MG63 (cell line): Measurements from ENCODE around the gene PUM2. TPM values are rescaled to one million over a fixed set of nuclear protein-coding genes. Genes with fewer than 3 reads are reported as not detected.

Experiments
- DNase-seq: peaks from one replicate; pipeline ENCODE4 v3.0.0-alpha.2; 2020
- H3K27me3 ChIP-seq: fragments of 250-450 bp; sonication (Bioruptor Pico); 2 replicates; pipeline ENCODE4 v1.5.1; 2020; ENCODE audit warnings: mild to moderate bottlenecking, moderate library complexity
- H3K36me3 ChIP-seq: fragments of 250-450 bp; sonication (Bioruptor Pico); 2 replicates; pipeline ENCODE4 v1.5.1; 2020; ENCODE audit warnings: mild to moderate bottlenecking, moderate library complexity
- H3K4me3 ChIP-seq: fragments of 250-450 bp; sonication (Bioruptor Pico); 2 replicates; pipeline ENCODE4 v1.5.1; 2020; ENCODE audit warnings: mild to moderate bottlenecking, moderate library complexity
- H3K9me3 ChIP-seq: fragments of 250-450 bp; sonication (Bioruptor Pico); 2 replicates; pipeline ENCODE4 v1.5.1; 2020; ENCODE audit warnings: mild to moderate bottlenecking, moderate library complexity
- total RNA-seq: library from RNA; depleted of rRNA; stranded (reverse); fragments of >200 nt; shearing (Covaris generic); gene quantifications from 2 replicates; pipeline ENCODE4 v1.2.3, GENCODE V29; 2014; ENCODE audit warnings: low replicate concordance

PUM2 gene
- total RNA-seq, 1 experiment from 2014 or later = 27.2 TPM

DNA sequence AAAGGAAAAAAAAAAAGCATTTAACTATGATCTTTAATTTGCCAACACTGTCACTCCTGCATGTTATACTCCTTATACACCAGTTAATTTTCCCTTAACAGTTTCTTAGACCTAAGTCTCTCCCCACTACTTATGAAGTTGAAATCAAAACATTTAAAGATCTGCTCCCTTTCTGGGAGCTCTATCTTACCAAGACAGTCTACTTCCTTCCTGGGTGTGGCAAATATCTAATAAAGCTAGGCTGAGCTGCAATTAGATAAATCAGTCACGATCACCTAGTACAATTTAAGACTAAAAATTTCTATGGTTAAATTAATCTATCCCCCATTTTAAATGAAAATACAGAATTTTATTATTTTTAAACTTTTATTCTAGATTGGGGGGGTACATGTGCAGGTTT is 33.4 kb downstream of the PUM2 start:
- Histone ChIP-seq H3K27me3 (no peaks in the 10 kb centered on the region), H3K9me3 (no peaks in the 10 kb centered on the region), H3K36me3 (peaks cover 72% of the 10 kb centered on the region), H3K4me3 (no peak overlapping the region)
- no peak for DNase-seq

DNA sequence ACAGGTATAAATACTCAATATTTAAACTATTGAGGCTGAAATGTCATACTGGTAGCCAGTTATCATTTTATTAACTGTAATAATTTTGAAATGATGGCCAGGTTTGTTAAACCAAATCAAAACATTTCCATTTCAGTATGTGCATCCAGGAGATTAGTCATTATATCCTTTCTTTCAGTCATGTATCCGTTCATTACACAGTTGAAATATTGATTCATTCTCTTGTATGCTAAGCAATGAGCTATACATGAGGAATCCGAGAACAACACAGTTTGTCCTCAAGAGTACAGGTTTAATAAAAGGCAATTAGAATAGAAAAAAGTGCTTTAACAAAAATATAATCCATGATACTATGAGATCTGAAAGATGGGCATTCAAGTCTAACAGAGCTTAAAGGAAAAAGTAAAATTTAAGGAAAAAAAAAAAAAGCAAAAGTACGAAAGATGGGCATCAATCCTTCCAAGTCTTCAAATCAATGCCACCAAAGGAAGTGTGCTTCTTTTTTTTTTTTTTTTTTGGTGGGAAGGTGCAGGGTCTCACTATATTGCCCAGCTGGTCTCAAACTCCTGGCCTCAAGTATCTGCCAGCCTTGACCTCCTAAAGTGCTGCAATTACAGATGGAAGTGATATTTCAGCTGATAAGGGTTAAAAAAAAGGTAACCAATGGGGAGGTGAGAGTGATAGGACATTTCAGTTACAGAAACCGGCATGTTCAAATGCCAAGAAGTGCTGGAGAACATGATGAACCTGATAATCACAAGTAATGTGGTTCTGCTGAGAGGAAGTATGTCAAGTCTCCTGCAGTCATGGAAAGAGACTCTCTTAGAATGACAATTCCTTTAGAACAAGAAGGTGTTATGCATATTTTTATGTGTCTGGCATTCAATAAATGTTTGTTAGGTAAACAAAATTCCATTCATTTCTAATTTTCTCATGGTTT is 35.8 kb downstream of the PUM2 start:
- no peaks in the 10 kb centered on the region for H3K27me3 ChIP-seq
- no peak overlapping the region for H3K4me3 ChIP-seq
- no peaks in the 10 kb centered on the region for H3K9me3 ChIP-seq
- peaks cover 78% of the 10 kb centered on the region for H3K36me3 ChIP-seq
- DNase-seq = no peak

DNA sequence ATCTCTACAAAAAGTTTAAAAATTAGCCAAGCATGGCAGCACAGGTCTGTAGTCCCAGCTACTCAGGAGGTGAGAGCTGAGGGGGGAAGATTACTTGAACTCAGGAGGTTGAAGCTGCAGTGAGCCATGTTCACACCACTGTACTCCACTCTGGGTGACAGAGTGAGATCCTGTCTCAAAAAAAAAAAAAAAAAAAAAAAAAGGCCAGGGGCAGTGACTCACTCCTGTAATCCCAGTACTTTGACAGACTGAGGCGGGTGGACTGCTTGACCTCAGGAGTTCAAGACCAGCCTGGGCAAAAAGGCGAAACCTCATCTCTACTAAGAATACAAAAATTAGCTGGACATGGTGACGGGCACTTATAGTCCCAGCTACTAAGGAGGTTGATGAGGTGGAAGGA is 37.0 kb downstream of the PUM2 start:
- H3K9me3 ChIP-seq = no peaks in the 10 kb centered on the region
- peaks cover 78% of the 10 kb centered on the region for H3K36me3 ChIP-seq
- H3K4me3 ChIP-seq = no peak overlapping the region
- DNase-seq = no peak
- H3K27me3 ChIP-seq = no peaks in the 10 kb centered on the region

DNA sequence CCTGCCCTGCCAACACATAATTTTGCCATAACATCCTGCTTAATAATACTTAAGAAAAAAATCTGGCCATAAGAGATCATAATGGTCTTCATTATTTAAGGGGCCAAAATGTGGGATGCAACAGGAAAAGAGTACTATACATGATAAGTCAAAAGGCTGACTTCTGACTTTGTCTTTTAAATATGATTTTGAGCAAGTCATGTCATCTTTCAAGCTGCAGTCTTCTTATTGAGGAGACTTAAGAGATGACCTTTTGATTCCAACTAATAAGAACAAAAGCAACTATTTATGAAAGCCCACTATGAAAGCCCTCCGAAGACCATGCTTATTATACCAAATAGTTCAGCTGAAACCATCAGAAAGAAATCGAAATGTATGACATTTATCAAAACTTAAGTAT is 41.6 kb downstream of the PUM2 start:
- no peaks in the 10 kb centered on the region for H3K9me3 ChIP-seq
- peaks cover 76% of the 10 kb centered on the region for H3K36me3 ChIP-seq
- H3K4me3 ChIP-seq = no peak overlapping the region
- no peaks in the 10 kb centered on the region for H3K27me3 ChIP-seq
- no peak for DNase-seq

DNA sequence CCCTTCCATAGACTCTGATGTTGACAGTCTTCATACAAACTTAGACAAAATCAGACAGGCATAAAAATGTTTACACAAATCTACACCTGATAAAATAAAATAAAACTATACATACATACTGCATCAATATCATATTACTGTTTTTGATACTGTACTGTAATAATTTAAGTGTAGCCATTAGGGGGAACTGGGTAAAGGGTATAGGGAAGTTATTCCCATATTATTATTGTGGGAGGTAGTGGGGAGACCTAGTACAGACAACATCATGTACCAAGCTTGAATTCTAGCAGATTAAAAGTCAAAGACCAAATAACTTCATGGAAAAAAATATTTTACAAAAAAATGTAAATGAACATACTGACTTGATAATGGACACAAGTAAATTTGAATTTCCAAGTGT is 43.3 kb downstream of the PUM2 start:
- no peaks in the 10 kb centered on the region for H3K9me3 ChIP-seq
- DNase-seq = no peak
- peaks cover 75% of the 10 kb centered on the region for H3K36me3 ChIP-seq

GRCh38 chr2:20304411-20304810 is 46.2 kb downstream of the PUM2 start:
- peaks cover 72% of the 10 kb centered on the region for H3K36me3 ChIP-seq
- H3K4me3 ChIP-seq = no peak overlapping the region

More for the DNA sequence above, 43.3 kb downstream of the PUM2 start:
- Histone ChIP-seq H3K4me3 (no peak overlapping the region), H3K27me3 (no peaks in the 10 kb centered on the region)

DNA sequence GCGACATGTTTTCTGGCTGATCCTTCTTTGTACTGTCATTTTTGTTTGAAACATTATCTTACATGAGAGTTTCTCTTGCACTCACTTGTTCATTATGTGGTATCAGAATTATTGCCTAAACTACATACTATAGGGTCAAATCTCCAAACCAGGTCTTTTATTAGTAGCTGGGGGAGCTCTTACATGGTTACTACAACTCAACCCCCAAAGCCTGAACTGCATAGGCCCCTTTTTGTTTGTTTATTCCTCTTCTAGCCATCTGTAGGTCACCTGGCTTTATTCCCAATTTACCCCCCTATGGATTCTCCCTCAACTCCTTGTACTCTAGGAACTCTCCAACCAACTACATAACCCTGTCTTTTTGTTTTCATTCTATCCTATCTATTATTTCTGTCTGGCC is 46.7 kb downstream of the PUM2 start:
- H3K9me3 ChIP-seq = no peaks in the 10 kb centered on the region
- H3K36me3 ChIP-seq = peaks cover 72% of the 10 kb centered on the region
- no peak overlapping the region for H3K4me3 ChIP-seq
- DNase-seq = no peak
- H3K27me3 ChIP-seq = no peaks in the 10 kb centered on the region

More at GRCh38 chr2:20304411-20304810, 46.2 kb downstream of the PUM2 start:
- H3K9me3 ChIP-seq = no peaks in the 10 kb centered on the region
- DNase-seq = no peak
- no peaks in the 10 kb centered on the region for H3K27me3 ChIP-seq

- Histone ChIP-seq H3K36me3 (peaks cover 65% of the 10 kb centered on the region), H3K4me3 (no peak overlapping the region), H3K27me3 (no peaks in the 10 kb centered on the region), H3K9me3 (no peaks in the 10 kb centered on the region)
- no peak for DNase-seq
Observed at GRCh38 chr2:20302019-20302418, 48.6 kb downstream of the PUM2 start.

- Histone ChIP-seq H3K27me3 (no peaks in the 10 kb centered on the region), H3K4me3 (no peak overlapping the region), H3K9me3 (no peaks in the 10 kb centered on the region), H3K36me3 (peaks cover 62% of the 10 kb centered on the region)
- DNase-seq = no peak
Observed at GRCh38 chr2:20300656-20301055, 50.0 kb downstream of the PUM2 start.

- no peak overlapping the region for H3K4me3 ChIP-seq
- H3K36me3 ChIP-seq = peaks cover 75% of the 10 kb centered on the region
- no peaks in the 10 kb centered on the region for H3K27me3 ChIP-seq
- no peaks in the 10 kb centered on the region for H3K9me3 ChIP-seq
- no peak for DNase-seq
Observed at GRCh38 chr2:20299113-20299512, 51.5 kb downstream of the PUM2 start.

DNA sequence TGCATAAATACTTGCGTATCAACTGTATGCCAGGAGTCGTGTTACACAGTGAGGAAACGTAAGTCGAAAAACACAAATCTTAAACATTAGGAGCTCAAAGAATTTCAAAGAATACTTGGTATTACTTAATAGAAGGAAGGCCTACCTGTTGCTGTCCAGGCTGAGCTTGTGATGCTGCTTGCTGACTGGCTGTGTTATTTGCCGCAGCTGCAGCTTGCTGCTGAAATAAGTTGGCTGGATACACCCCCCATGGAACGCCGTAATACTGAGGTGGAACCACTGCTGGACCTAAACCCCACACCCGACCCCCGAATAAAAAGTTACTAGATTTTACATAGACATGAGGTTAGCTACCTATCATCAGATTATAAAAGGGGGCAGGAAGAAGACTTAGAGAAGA is 56.4 kb downstream of the PUM2 start:
- H3K4me3 ChIP-seq = no peak overlapping the region
- no peaks in the 10 kb centered on the region for H3K27me3 ChIP-seq
- peaks cover 67% of the 10 kb centered on the region for H3K36me3 ChIP-seq
- no peak for DNase-seq
- no peaks in the 10 kb centered on the region for H3K9me3 ChIP-seq

- no peak overlapping the region for H3K4me3 ChIP-seq
- H3K27me3 ChIP-seq = no peaks in the 10 kb centered on the region
- no peaks in the 10 kb centered on the region for H3K9me3 ChIP-seq
- DNase-seq = no peak
- H3K36me3 ChIP-seq = peaks cover 73% of the 10 kb centered on the region
Observed at GRCh38 chr2:20292984-20293383, 57.7 kb downstream of the PUM2 start.

DNA sequence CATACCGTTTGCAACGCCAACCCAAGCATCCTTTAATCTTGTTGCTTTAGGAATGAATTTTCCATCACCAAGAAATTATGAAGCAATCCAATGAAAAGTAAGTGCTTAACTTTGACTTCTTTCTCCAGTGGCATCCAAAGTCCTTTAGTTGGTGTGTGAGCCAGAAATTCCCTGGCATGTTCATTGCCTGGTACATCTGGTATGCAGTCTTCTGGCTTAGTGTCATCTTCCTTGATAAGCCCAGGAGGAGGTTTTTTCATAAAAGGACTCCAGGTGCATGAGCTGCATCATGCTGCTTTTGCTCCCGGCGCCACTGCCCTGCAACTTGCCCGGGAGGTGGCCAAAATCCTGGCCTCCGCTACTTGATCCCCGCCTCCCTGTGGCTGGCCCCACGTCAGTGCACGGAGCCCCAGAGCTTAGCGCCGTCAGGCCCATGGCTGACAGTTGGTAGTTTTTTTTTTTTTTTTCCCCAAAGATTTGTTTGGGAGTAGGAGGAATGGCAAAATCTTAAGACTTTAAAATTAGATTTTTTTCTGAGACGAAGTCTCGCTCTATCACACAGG is 58.7 kb downstream of the PUM2 start:
- H3K27me3 ChIP-seq = no peaks in the 10 kb centered on the region
- H3K9me3 ChIP-seq = no peaks in the 10 kb centered on the region
- DNase-seq = no peak
- no peak overlapping the region for H3K4me3 ChIP-seq
- peaks cover 74% of the 10 kb centered on the region for H3K36me3 ChIP-seq

- peak; percentile 66 for DNase-seq
- H3K4me3 ChIP-seq = no peak overlapping the region
- H3K36me3 ChIP-seq = peaks cover 74% of the 10 kb centered on the region
- H3K9me3 ChIP-seq = no peaks in the 10 kb centered on the region
- H3K27me3 ChIP-seq = no peaks in the 10 kb centered on the region
Observed at GRCh38 chr2:20291106-20291564, 59.5 kb downstream of the PUM2 start.

GRCh38 chr2:20288642-20289340 is 61.9 kb downstream of the PUM2 start:
- no peaks in the 10 kb centered on the region for H3K9me3 ChIP-seq
- no peak overlapping the region for H3K4me3 ChIP-seq
- H3K36me3 ChIP-seq = peaks cover 71% of the 10 kb centered on the region
- DNase-seq = peak; percentile 62
- no peaks in the 10 kb centered on the region for H3K27me3 ChIP-seq

DNA sequence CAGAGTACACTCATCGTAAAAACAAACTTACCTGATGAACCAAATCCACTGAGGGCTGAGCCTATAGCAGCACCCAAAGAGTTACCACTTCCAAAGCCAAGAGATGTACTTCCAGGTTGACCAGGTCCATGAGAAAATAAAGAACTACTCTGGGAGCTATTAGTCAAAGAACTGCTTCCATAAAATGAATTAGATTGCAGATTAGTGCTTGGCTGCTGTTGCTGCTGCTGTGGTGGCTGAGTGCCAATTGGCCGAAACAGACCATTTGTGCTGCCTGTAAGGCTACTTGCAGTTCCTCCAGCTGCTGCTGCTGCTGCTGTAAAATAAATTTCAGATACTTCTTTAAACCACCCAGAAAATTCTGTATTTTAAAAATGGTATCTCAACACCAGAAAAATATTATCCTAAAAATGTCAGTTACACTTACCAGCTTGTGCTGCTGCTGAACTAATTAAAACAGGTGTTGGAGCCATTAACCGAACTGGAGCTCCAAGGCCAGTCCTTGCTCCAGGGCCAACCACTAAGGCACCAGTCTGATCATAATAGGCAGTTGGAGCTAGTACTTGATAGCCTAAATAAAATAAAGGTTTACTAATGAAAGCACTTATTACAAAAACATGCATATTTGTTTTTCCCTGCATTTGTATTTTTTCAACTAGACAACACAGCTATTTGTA is 67.6 kb downstream of the PUM2 start:
- Histone ChIP-seq H3K4me3 (no peak overlapping the region), H3K27me3 (no peaks in the 10 kb centered on the region), H3K9me3 (no peaks in the 10 kb centered on the region), H3K36me3 (peaks cover 89% of the 10 kb centered on the region)
- peak; percentile 51 for DNase-seq

DNA sequence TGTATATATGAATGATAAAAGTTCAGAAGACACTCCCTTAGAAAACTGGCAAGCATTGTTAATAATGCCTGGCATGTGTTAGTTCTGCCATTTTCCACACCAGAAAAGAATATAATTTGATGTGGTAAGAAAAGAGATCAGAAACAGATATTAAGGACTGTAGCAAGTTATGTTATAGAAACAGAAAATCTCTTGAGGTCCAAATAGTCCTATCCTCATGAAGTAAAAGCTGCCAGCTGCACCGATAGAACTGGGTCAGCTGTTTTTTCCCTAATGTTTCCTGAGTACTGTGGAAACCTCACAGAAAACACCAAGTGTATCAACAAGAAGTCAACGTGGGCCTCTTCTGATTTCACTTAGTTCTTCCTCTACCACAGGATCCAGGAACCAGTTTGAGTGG is 68.8 kb downstream of the PUM2 start:
- Histone ChIP-seq H3K27me3 (no peaks in the 10 kb centered on the region), H3K4me3 (no peak overlapping the region), H3K36me3 (peaks cover 84% of the 10 kb centered on the region), H3K9me3 (no peaks in the 10 kb centered on the region)
- no peak for DNase-seq
